K562 (cell line): ENCODE measurements around the gene COL4A2.

ENCODE experiments used
- POLR2AphosphoS5 ChIP-seq: IDR thresholded peaks from 2 replicates; pipeline ENCODE4 v1.6.1; 2011; ENCODE audit warnings: mild to moderate bottlenecking, low read depth, low read length, moderate library complexity; ENCODE audit not compliant: control insufficient read depth, insufficient read depth
- SRF ChIP-seq, 2 experiments: fragments of 250-450, 450-650 bp in 1 of 2; sonication (Bioruptor Pico) in 1 of 2; sonication (generic) in 1 of 2; formaldehyde crosslinking; IDR thresholded peaks; 2 replicates each; pipeline versions ENCODE4 v1.5.0 to v1.5.1; 2020 to 2022; ENCODE audit warnings: mild to moderate bottlenecking in 1 of 2, missing genetic modification reagents in 1 of 2
- TAF1 ChIP-seq: IDR thresholded peaks from 2 replicates; pipeline ENCODE4 v1.6.1; 2011; ENCODE audit warnings: mild to moderate bottlenecking, low read length, moderate library complexity; ENCODE audit not compliant: insufficient read depth, control insufficient read depth, severe bottlenecking; ENCODE audit errors: extremely low read depth
- TF ChIP-seq, protein P1 (sequence below): fragments of 450-650 bp; formaldehyde crosslinking; IDR thresholded peaks from 2 replicates; pipeline ENCODE4 v1.4.0; 2022; ENCODE audit warnings: mild to moderate bottlenecking, moderate library complexity

DNA sequence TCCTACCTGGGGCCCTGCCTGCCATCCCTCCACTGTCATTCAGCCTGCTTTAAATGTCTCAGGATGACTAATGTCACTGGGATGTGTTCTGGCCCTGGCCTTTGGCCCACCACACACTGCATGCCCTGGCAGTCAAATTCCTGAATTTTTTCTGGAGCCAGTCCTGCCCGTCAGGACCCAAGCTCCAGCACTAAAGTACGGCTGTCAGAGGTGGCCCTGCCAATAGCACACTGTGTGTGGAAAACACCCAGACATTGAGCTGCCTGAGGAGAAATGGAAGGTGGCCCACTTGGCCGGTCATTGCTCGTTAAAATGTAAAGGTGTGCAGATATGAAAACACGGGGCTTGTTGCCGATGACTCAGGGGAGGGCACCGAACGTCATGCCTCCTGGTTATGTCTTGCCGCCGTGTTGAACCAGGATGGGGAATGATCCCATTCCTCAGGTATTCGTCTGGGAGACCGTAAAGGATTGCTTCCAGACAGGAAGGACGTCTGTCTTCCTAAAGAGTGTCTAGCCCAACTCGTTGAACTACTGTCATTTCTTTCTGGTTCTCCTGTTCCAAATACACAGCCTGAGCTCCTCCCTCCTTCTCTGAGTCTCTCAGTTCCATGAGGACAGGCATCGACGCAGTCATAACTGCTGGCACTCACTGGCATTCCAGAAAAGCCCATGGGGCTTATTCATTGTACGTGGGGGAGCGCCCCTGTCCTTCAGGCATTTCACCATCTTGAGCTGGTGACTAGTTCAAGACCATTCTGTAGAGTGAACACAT, 40.6 kb downstream of the COL4A2 start:
- TF ChIP-seq, protein P1, sequence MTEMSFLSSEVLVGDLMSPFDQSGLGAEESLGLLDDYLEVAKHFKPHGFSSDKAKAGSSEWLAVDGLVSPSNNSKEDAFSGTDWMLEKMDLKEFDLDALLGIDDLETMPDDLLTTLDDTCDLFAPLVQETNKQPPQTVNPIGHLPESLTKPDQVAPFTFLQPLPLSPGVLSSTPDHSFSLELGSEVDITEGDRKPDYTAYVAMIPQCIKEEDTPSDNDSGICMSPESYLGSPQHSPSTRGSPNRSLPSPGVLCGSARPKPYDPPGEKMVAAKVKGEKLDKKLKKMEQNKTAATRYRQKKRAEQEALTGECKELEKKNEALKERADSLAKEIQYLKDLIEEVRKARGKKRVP (CRISPR knock-in tag): no peak
- TF ChIP-seq POLR2AphosphoS5: no peak
- TF ChIP-seq TAF1: no peak
- no peak for TF ChIP-seq SRF (CRISPR knock-in tag; IDR thresholded peaks at IDR 0.05)
